NCI-H2081 treated with DMSO at 0.1 percent for 48 hours (cell line): ENCODE measurements around the gene ATP1A2.

Experiments
- DNase-seq: peaks from one replicate; lab custom pipeline; 2025; lab: John Stamatoyannopoulos, UW

Gene ATP1A2

DNA sequence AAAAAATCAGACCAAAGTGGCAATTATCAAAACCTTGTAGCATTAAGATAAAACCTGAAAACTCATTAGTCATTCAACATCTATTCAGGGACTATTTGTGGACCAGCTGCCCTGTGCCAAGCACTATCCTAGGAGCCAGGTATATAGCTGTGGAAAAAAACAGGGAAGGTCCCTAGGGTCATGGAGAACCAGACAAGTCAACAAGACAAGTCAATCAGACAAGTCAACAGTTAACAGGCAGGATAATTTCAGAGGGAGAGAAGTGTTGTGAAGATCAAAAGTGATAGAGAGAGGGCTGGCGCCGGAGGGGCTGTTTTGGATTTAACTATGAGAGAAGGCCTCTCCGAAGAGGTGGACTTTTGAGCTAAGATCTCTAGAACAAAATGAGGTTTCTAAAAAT is 32.6 kb downstream of the ATP1A2 start:
- no peak for DNase-seq

- no peak for DNase-seq
These were observed 33.7 kb downstream of the ATP1A2 start for GRCh38 chr1:160149233-160149632.

DNA sequence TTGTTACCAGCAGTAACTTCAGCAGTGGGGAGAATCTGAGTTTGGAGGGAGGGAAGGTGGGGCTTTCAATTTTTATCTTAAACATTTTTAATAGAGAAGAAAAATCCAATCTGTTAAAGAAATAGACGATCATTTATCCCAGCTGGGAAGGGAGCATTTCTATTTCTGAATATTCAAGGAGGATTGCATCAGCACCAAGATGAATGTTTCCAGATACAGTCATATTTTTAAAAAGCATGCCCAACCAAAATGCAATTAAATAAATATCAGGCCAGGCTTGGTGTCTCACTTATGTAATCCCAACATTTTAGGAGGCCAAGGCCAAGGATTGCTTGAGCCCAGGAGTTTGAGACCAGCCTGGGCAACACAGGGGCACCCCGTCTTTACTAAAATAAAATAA is 34.2 kb downstream of the ATP1A2 start:
- no peak for DNase-seq

DNA sequence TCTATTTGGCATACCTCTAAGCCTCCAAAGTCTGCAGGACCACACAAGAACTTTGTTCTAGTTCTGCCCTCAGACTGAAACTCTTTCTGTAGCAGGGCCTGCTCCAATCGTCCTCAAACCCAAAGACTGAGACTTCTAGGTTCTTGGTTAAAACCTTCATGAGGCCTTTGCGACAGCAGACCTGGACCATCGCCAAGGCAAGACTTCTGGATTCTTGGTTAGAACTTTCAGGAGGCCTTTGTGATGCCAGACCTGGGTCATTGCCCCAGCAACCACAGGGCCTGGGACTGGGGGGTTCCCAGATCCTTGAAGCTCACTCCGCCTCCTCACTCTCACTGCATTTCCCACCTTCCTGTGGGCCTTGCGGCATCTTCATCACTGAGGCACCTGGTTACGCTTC is 35.7 kb downstream of the ATP1A2 start, which contains the start of gene ATP1A4:
TSS of gene ATP1A4 (plus strand) at position 301 of the 400 bp plus-strand sequence. CDS start 438 bp downstream, outside the sequence.
- DNase-seq: no peak

- DNase-seq: no peak
These were observed 39.2 kb downstream of the ATP1A2 start for GRCh38 chr1:160154790-160155189.

DNA sequence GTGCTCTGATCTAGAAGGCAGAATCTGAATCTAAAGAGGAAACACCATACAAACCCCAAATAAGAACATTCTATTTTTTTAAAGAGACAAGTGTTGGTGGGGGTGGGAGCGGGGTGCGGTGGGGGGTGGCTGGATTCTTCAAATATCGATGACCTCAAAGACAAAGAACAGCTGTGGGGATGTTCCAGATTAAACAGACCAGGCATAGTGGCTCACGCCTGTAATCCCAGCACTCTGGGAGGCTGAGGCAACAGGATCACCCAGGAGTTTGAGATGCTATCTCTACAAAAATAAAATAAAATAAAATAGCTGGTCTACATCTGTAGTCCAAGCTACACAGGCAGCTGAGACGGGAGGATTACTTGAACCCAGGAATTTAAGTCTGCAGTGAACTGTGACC is 40.8 kb downstream of the ATP1A2 start:
- no peak for DNase-seq

DNA sequence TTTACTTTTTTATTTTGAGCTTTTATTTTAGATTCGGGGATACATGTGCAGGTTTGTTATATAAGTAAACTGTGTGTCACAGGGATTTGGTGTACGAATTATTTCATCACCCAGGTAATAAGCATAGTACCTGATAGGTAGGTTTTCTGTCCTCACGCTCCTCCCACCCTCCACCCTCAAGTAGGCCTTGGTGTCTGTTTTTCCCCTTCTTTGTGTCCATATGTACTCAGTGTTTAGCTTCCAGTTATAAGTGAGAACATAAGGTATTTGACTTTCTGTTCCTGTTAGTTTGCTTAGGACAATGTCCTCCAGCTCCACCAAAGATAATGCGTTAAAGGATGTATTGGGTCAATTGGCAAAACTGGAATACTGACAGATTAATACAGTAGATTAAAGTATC is 41.6 kb downstream of the ATP1A2 start:
- no peak for DNase-seq

DNA sequence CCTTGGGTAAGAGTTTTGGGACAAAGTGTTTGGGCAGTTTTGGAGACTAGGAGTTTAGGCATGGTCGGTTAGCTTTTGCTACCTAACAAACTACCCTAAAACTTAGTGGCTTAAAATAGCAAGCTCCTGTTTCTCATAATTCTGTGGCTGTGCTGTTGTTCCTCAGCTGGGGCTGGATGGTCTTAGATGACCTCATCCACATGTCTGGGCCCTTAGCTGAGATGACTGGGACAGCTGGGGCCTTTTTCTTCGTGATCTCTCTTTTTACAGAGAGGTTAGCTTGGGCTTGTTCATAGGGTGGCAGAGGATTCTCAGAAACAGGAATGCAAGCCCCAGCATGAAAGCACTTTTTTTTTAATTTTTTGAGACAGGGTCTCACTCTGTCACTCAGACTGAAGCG is 42.5 kb downstream of the ATP1A2 start:
- no peak for DNase-seq

- no peak for DNase-seq
These were observed 43.0 kb downstream of the ATP1A2 start for GRCh38 chr1:160158534-160158933.

DNA sequence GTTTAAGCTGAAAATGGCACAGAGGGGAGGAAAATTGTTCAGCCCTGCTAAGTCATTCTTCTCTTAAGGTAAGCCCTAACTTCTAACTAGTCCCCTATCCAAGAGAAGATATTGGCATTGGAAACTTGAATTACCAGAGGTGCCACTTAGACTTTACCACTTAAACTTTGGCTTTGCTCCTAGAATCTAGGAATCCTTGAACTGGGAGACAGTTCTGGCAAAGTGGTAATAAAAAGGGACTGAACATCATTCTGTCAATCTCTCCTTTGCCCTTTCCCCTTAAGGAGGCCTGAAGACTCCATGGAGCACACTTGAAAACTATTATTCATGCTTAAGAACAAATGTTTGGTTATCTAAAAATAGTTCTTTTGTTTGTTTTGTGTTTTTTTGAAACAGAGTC is 44.3 kb downstream of the ATP1A2 start:
- DNase-seq: no peak

DNA sequence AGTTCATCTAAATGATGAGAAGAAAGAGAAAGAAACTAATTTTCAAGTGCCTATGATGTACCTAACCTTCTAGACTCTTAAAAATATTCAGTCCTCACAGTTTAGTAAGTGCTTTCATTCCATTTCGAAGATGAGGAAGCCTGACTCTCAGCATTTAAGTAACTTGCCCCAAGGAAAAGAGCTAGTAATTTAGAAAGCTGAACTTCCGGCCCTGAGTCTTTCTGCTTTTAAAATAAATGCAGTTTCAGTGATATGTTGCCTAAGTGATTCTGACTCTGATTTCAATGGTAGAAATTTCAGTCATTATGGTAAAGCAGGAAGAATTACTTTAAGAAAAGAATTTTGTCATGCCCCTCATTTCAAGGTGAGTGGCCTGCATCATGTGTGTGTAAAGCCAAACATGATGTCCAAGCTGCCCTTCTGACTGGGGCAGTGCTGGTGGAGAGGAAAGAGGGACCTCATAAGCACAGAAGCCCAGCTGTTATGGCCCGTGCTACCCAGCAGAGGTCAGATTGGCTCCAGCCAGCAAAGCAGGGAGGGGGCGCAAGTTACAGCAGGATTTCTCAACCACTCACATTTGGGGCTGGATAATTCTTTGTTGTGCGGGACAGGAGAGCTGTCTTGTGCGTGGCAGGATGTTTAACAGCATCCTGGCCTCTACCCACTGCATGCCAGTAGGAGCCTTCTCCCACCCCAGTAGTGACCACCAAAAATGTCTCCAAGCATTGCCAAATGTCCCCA is 46.6 kb downstream of the ATP1A2 start:
- no peak for DNase-seq

DNA sequence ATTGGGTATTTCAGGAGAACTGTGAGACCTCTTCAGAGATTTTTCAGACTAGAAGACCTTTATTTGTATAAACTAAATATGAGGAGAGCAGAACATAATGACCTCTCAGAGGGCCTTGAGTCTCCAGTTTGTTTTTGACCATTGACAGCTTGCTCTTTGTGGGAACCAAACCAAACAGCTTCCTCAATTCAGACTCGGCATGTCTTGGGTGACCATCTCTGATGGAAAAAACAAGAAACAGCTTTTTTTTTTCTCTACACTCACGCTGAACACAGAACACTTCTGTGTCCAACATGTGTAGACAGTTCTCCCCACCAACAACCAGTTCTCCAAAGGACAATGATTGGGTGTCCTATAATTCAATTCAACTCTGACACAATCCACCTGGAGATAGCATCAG is 47.4 kb downstream of the ATP1A2 start:
- no peak for DNase-seq

DNA sequence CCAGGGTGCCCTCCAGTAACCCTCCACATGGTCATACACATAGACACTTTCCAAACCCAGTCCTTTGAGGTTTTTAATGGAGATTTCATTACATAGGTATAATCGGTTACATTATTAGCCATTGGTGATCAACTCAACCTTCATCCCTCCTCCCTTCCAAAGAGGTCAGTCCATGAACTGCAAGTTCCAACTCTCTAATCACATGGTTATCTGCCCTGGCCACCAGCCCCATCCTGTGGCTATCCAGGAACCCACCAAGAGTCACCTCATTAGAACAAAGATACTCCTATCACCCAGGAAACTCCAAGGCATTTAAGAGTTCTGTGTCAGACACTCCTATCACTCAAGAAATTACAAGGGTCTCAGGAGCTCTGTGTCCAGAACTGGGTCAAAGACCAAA is 48.1 kb downstream of the ATP1A2 start:
- no peak for DNase-seq

DNA sequence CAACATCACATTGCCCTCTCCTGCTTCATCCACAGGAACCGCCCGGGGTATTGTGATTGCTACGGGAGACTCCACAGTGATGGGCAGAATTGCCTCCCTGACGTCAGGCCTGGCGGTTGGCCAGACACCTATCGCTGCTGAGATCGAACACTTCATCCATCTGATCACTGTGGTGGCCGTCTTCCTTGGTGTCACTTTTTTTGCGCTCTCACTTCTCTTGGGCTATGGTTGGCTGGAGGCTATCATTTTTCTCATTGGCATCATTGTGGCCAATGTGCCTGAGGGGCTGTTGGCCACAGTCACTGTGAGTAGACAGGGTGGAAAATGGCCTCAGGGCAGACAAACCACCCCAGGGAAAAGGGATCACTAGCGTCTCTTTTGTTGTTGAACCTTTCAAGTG is 48.6 kb downstream of the ATP1A2 start:
- DNase-seq: no peak

DNA sequence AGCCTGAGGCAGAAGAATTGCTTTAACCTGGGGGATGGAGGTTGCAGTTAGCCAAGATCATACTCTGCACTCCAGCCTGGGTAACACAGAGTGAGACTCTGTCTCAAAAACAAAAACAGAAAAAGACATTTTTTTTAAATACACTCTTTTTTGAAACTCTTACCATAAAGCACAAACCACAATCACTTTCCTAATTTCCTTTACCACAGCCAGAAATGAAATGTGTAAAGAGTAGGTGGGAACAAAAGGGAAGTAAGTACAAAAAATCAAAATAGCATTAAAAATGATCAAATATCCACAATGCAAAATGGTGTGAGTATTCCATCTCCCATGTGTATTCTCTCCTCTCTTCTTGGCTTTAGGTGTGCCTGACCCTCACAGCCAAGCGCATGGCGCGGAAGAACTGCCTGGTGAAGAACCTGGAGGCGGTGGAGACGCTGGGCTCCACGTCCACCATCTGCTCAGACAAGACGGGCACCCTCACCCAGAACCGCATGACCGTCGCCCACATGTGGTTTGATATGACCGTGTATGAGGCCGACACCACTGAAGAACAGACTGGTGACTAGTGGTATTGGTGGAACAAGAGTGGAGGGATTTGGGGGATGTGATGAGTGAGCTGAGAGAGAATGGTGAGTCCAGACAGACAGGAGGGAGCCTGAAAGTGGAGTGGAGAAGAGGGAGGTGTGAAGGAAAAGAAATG is 50.8 kb downstream of the ATP1A2 start:
- DNase-seq: no peak

DNA sequence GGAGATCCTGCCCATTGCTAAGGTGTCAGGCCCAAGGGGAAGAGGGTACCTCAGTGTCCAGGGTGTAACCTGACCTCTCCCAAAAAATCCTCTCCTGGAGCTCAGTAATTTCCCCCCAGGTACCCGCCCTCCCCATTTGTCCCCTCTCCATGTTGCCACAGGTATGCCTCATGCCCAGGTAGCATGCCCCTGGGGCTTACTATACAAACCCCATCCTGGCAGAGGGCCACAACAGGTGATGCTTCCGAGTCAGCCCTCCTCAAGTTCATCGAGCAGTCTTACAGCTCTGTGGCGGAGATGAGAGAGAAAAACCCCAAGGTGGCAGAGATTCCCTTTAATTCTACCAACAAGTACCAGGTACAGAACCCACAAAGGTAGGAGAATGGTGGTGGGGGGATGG is 51.5 kb downstream of the ATP1A2 start:
- no peak for DNase-seq

DNA sequence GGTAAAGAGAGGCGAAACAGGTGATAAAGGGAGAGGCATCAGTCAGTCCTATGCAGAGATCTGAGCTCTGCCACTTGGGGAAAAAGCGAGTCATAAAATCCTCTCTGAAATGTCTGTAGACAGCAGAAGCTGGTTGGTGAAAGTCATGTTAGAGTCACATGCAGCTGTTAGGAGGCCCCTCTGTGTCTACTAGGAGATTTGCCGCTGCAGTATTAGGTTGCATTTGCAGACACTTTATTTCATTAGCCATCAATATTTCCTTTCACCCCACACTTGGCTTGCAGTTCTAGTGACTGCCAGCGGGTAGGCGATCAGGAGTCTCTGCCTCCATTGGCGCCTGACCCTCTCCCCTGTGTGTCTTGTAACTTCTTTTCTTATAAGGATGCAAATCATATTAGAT is 52.0 kb downstream of the ATP1A2 start:
- no peak for DNase-seq

DNA sequence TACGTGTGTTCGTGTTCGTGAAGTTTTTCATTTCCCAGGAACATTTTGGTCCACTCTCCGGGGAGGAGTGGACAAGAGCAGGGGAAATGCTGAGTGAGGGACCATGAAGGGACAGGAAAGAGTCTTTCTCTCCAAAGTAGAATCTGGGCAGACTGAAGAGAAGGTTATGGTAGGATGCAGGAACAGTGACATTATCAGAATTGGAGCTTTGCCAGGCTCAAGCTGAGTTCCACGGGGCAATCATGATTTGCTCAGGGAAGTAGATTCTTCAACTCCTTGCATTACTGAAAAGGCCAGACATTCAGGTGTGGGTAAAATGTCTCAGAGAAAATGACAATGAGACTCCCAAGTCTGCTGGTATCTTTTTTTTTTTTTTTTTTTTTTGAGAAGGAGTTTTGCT is 52.5 kb downstream of the ATP1A2 start:
- DNase-seq: no peak

GRCh38 chr1:160168609-160169369 is 53.2 kb downstream of the ATP1A2 start:
- no peak for DNase-seq

DNA sequence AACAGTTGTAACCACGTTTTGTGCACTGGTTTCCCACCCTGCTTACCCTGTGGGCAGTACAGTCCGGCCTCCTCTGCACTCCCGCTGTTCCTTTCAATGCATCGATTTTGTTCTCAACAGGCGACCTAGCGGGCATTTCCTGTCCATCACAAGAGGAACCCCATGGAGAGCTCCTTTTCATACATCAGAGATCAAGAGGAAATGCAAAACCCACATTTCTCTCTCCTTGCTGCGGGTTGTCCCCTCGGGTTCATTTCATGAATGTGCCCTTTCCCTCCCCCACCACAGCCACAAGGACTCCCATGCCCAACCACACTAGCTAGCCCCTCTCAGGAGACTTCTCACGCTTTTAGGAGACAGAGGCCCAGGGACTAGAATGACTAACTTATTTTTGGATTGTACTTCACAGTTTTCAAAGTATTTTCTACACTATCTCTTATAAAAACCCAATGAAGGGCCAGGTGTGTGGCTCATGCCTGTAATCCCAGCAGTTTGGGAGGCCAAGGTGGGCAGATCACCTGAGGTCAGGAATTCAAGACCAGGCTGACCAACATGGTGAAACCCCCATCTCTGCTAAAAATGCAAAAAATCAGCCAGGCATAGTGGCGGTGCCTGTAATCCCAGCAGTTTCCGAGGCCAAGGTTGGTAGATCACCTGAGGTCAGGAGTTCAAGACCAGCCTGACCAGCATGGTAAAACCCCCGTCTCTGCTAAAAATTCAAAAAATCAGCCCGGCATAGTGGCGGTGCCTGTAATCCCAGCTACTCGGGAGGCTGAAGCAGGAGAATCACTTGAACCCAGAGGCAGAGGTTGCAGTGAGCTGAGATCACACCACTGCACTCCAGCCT is 54.2 kb downstream of the ATP1A2 start:
- DNase-seq: peak; percentile 63

DNA sequence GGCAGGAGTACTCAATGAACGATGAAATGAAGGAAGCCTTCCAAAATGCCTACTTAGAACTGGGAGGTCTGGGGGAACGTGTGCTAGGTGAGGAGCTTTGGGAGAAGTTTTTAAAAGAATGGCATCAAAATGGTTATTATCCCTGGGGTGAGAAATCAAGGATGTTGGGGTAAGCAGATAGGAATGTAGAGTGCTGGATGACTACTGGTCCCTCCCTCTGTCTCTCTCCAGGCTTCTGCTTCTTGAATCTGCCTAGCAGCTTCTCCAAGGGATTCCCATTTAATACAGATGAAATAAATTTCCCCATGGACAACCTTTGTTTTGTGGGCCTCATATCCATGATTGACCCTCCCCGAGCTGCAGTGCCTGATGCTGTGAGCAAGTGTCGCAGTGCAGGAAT is 55.8 kb downstream of the ATP1A2 start:
- DNase-seq: no peak

GRCh38 chr1:160171980-160172379 is 56.4 kb downstream of the ATP1A2 start:
- no peak for DNase-seq
